HuH-7 (cell line): ENCODE measurements around the gene C13orf46.

ENCODE experiments used
- DNase-seq: peaks from one replicate; pipeline ENCODE4 v3.0.0; 2011; ENCODE audit warnings: low spot score

The C13orf46 gene

GRCh38 chr13:114009590-114010400 lies 35.9 kb upstream of the C13orf46 start:
- DNase-seq = no peak

GRCh38 chr13:114008964-114009589 lies 35.2 kb upstream of the C13orf46 start:
- DNase-seq = no peak

- DNase-seq = no peak
These were observed 33.7 kb upstream of the C13orf46 start for GRCh38 chr13:114007566-114007965.

GRCh38 chr13:114005206-114005724 lies 31.4 kb upstream of the C13orf46 start:
- DNase-seq = no peak

GRCh38 chr13:114004420-114005205 lies 30.7 kb upstream of the C13orf46 start:
- no peak for DNase-seq

- no peak for DNase-seq
These were observed 29.0 kb upstream of the C13orf46 start for GRCh38 chr13:114002771-114003321.

- no peak for DNase-seq
These were observed 28.2 kb upstream of the C13orf46 start for GRCh38 chr13:114002009-114002544.

GRCh38 chr13:114001331-114002008 lies 27.6 kb upstream of the C13orf46 start:
- DNase-seq = no peak

GRCh38 chr13:114000151-114001040 lies 26.5 kb upstream of the C13orf46 start:
- no peak for DNase-seq

- DNase-seq = no peak
These were observed 25.7 kb upstream of the C13orf46 start for GRCh38 chr13:113999618-113999910.

GRCh38 chr13:113998781-113999617 lies 25.1 kb upstream of the C13orf46 start:
- no peak for DNase-seq

GRCh38 chr13:113997845-113998751 lies 24.2 kb upstream of the C13orf46 start:
- DNase-seq = no peak

GRCh38 chr13:113996912-113997745 lies 23.3 kb upstream of the C13orf46 start:
- DNase-seq = no peak

- no peak for DNase-seq
These were observed 22.4 kb upstream of the C13orf46 start for GRCh38 chr13:113996081-113996911.

- no peak for DNase-seq
These were observed 21.2 kb upstream of the C13orf46 start for GRCh38 chr13:113995051-113995601.

GRCh38 chr13:113992276-113993005 lies 18.6 kb upstream of the C13orf46 start:
- no peak for DNase-seq
